ENCODE measurements around the gene MFNG.
A peak's percentile ranks its signal among the peaks of the same experiment; 100 is the strongest.
"Not testable (repeated sequence)": the region's sequence is repeated elsewhere in the genome, so short reads cannot be mapped to it uniquely, and the experiment has no call there.

Gene MFNG

GRCh38 chr22:37486224-37486845, at the start of gene MFNG:
TSS of gene MFNG (minus strand) at chr22:37486384. CDS start at chr22:37486177, 207 bp downstream.
- in situ Hi-C loops (cut with MboI; ENCODE audit: low sequenced_read_pairs, unreplicated experiment): no loop called here
- TF ChIP-seq CTCF (IDR thresholded peaks at IDR 0.05; ENCODE audit: borderline replicate concordance, control extremely low read depth, extremely low read depth, insufficient read depth, missing control alignments): no peak
- DNase-seq (ENCODE audit: low spot score): peak; percentile 96

GRCh38 chr22:37535159-37535558, 49.0 kb upstream of the MFNG start:
- no peak for DNase-seq (ENCODE audit: low spot score)
- in situ Hi-C loops (cut with MboI; ENCODE audit: low sequenced_read_pairs, unreplicated experiment): loop anchor here (5.0 kb wide), 1 partner anchor 57 kb away; no protein-coding TSS in a partner anchor
- no peak for TF ChIP-seq CTCF (IDR thresholded peaks at IDR 0.05; ENCODE audit: borderline replicate concordance, control extremely low read depth, extremely low read depth, insufficient read depth, missing control alignments)

GRCh38 chr22:37534445-37534844, 48.3 kb upstream of the MFNG start:
- TF ChIP-seq CTCF (IDR thresholded peaks at IDR 0.05; ENCODE audit: borderline replicate concordance, control extremely low read depth, extremely low read depth, insufficient read depth, missing control alignments): no peak
- in situ Hi-C loops (cut with MboI; ENCODE audit: low sequenced_read_pairs, unreplicated experiment): no loop called here
- DNase-seq (ENCODE audit: low spot score): no peak

GRCh38 chr22:37533995-37534394, 47.8 kb upstream of the MFNG start:
- DNase-seq (ENCODE audit: low spot score): no peak
- in situ Hi-C loops (cut with MboI; ENCODE audit: low sequenced_read_pairs, unreplicated experiment): no loop called here
- no peak for TF ChIP-seq CTCF (IDR thresholded peaks at IDR 0.05; ENCODE audit: borderline replicate concordance, control extremely low read depth, extremely low read depth, insufficient read depth, missing control alignments)

- DNase-seq (ENCODE audit: low spot score): no peak
- in situ Hi-C loops (cut with MboI; ENCODE audit: low sequenced_read_pairs, unreplicated experiment): no loop called here
- no peak for TF ChIP-seq CTCF (IDR thresholded peaks at IDR 0.05; ENCODE audit: borderline replicate concordance, control extremely low read depth, extremely low read depth, insufficient read depth, missing control alignments)
Measured at GRCh38 chr22:37529652-37530345, 43.6 kb upstream of the MFNG start.

GRCh38 chr22:37527952-37528351, 41.8 kb upstream of the MFNG start:
- DNase-seq (ENCODE audit: low spot score); in situ Hi-C loops (cut with MboI; ENCODE audit: low sequenced_read_pairs, unreplicated experiment): not testable (repeated sequence)

GRCh38 chr22:37527081-37527752, 41.0 kb upstream of the MFNG start:
- in situ Hi-C loops (cut with MboI; ENCODE audit: low sequenced_read_pairs, unreplicated experiment); DNase-seq (ENCODE audit: low spot score): not testable (repeated sequence)
